H1 (cell line): ENCODE results near the gene COL4A1. TPM values are rescaled to one million over a fixed set of nuclear protein-coding genes. Genes with fewer than 3 reads are reported as not detected.

Source experiments
- CTCF ChIA-PET: fragments of 300-600 bp; sonication (Branson Sonifier 250); formaldehyde crosslinking; loops from one replicate; lab custom pipeline; 2021; ENCODE audit not compliant: partially characterized antibody; lab: Charles Lee
- POLR2A ChIA-PET: fragments of 300-600 bp; sonication (Branson Sonifier 250); formaldehyde crosslinking; loops from one replicate; lab custom pipeline; 2021; ENCODE audit warnings: inconsistent platforms; ENCODE audit not compliant: partially characterized antibody; lab: Charles Lee
- DNase-seq, 2 experiments: peaks; one replicate each; pipeline versions ENCODE4 v3.0.0 to v3.0.0-alpha.2; 2010 to 2022; ENCODE audit warnings: low spot score in 2 of 2, low read depth in 1 of 2, mixed read lengths in 1 of 2
- FAIRE-seq: peaks from 2 replicates; lab custom pipeline; 2011; peaks lifted over from hg19 to GRCh38; lab: Jason Lieb, UNC
- H2AFZ ChIP-seq: 2 replicates; pipeline ENCODE4 v1.8.1; 2012; ENCODE audit warnings: low read length, inconsistent platforms
- H2AK5ac ChIP-seq: 2 replicates; pipeline ENCODE4 v1.6.1; 2013; ENCODE audit warnings: low read depth, low read length
- H2BK120ac ChIP-seq: replicated peaks from 2 replicates; pipeline ENCODE3; 2013; ENCODE audit warnings: low read depth, low read length, inconsistent platforms
- H2BK12ac ChIP-seq: 2 replicates; pipeline ENCODE4 v1.6.1; 2013; ENCODE audit warnings: low read depth, low read length
- H2BK15ac ChIP-seq: 2 replicates; pipeline ENCODE4 v1.6.1; 2013; ENCODE audit warnings: low read length
- H2BK20ac ChIP-seq: 2 replicates; pipeline ENCODE4 v1.6.1; 2013; ENCODE audit warnings: low read length
- H2BK5ac ChIP-seq: 2 replicates; pipeline ENCODE4 v1.6.1; 2013; ENCODE audit warnings: low read depth, low read length
- H3K14ac ChIP-seq: 2 replicates; pipeline ENCODE4 v1.6.1; 2013; ENCODE audit warnings: inconsistent platforms; ENCODE audit not compliant: insufficient read length
- H3K18ac ChIP-seq: 2 replicates; pipeline ENCODE4 v1.6.1; 2013; ENCODE audit warnings: low read length; ENCODE audit errors: extremely low read depth
- H3K23ac ChIP-seq: 2 replicates; pipeline ENCODE4 v1.6.1; 2013; ENCODE audit warnings: inconsistent platforms; ENCODE audit not compliant: insufficient read length
- H3K23me2 ChIP-seq: 2 replicates; pipeline ENCODE4 v1.6.1; 2013; ENCODE audit warnings: low read depth, low read length
- H3K27ac ChIP-seq: 2 replicates; pipeline ENCODE4 v1.6.1; 2011; ENCODE audit warnings: low read depth, low read length, inconsistent platforms
- H3K27me3 ChIP-seq, 4 experiments: replicated peaks in 1 of 4; 1 replicate in 1 of 4; 2 replicates in 3 of 4; pipeline versions ENCODE4 v1.6.1 to v1.8.1; 2011 to 2013; ENCODE audit warnings: low read length in 3 of 4, mild to moderate bottlenecking in 3 of 4, inconsistent platforms in 2 of 4, mixed read lengths in 2 of 4, moderate library complexity in 1 of 4; ENCODE audit not compliant: control insufficient read depth in 3 of 4, insufficient read depth in 3 of 4; ENCODE audit errors: extremely low read depth in 1 of 4
- H3K36me3 ChIP-seq, 4 experiments: 2 replicates each; pipeline versions ENCODE4 v1.6.1 to v1.8.1; 2011 to 2013; ENCODE audit warnings: mild to moderate bottlenecking in 4 of 4, low read length in 3 of 4, moderate library complexity in 2 of 4, control low read depth in 1 of 4, inconsistent platforms in 1 of 4; ENCODE audit not compliant: insufficient read depth in 4 of 4, control insufficient read depth in 2 of 4
- H3K4ac ChIP-seq: replicated peaks from 2 replicates; pipeline ENCODE3; 2013; ENCODE audit warnings: low read length, low read depth, mixed read lengths, inconsistent platforms; ENCODE audit not compliant: insufficient read length
- H3K4me1 ChIP-seq, 4 experiments: replicated peaks in 1 of 4; 1 replicate in 1 of 4; 2 replicates in 3 of 4; pipeline versions ENCODE4 v1.6.1 to v1.8.1; 2011 to 2013; ENCODE audit warnings: low read length in 3 of 4, inconsistent platforms in 2 of 4, mixed read lengths in 1 of 4; ENCODE audit not compliant: insufficient read depth in 4 of 4, control insufficient read depth in 3 of 4
- H3K4me2 ChIP-seq, 2 experiments: 2 replicates each; pipeline versions ENCODE4 v1.6.1 to v1.8.1; 2011 to 2013; ENCODE audit warnings: low read depth in 2 of 2, low read length in 2 of 2, control low read depth in 1 of 2, inconsistent platforms in 1 of 2, mild to moderate bottlenecking in 1 of 2; ENCODE audit not compliant: insufficient read depth in 1 of 2
- H3K4me3 ChIP-seq, 4 experiments: fragments of 200-600, 300-600 bp in 1 of 4; sonication (generic), shearing (Covaris generic), sonication (Bioruptor Twin) in 1 of 4; 2 replicates each; pipeline versions ENCODE4 v1.5.1 to v1.8.1; 2011 to 2016; ENCODE audit warnings: low read length in 4 of 4, low read depth in 3 of 4, control low read depth in 2 of 4, inconsistent platforms in 2 of 4, mild to moderate bottlenecking in 2 of 4, mixed read lengths in 1 of 4, moderate library complexity in 1 of 4; ENCODE audit not compliant: insufficient read depth in 2 of 4; ENCODE audit errors: extremely low read depth in 1 of 4
- H3K56ac ChIP-seq: replicated peaks from 2 replicates; pipeline ENCODE3; 2013; ENCODE audit warnings: low read depth, mild to moderate bottlenecking, mixed read lengths, low read length, inconsistent platforms; ENCODE audit not compliant: insufficient read length
- H3K79me1 ChIP-seq: 2 replicates; pipeline ENCODE4 v1.6.1; 2013; ENCODE audit warnings: low read depth, low read length, control low read depth
- H3K79me2 ChIP-seq, 2 experiments: 2 replicates each; pipeline versions ENCODE4 v1.6.1 to v1.8.1; 2012 to 2013; ENCODE audit warnings: low read length in 2 of 2, mild to moderate bottlenecking in 2 of 2, inconsistent platforms in 1 of 2; ENCODE audit not compliant: insufficient read depth in 2 of 2, control insufficient read depth in 1 of 2
- H3K9ac ChIP-seq, 4 experiments: replicated peaks in 1 of 4; 1 replicate in 1 of 4; 2 replicates in 3 of 4; pipeline versions ENCODE4 v1.6.1 to v1.8.1; 2011 to 2013; ENCODE audit warnings: low read depth in 3 of 4, low read length in 3 of 4, control low read depth in 2 of 4, mild to moderate bottlenecking in 2 of 4, moderate library complexity in 2 of 4, inconsistent platforms in 1 of 4; ENCODE audit errors: extremely low read depth in 1 of 4
- H3K9me3 ChIP-seq, 2 experiments: 2 replicates each; pipeline versions ENCODE4 v1.6.1 to v1.8.1; 2012 to 2013; ENCODE audit warnings: mild to moderate bottlenecking in 2 of 2, moderate library complexity in 2 of 2, control low read depth in 1 of 2, inconsistent platforms in 1 of 2, low read depth in 1 of 2, low read length in 1 of 2, mixed read lengths in 1 of 2; ENCODE audit not compliant: insufficient read depth in 2 of 2
- H4K20me1 ChIP-seq, 2 experiments: replicated peaks in 1 of 2; 2 replicates each; pipeline versions ENCODE3 to v1.8.1; 2011 to 2013; ENCODE audit warnings: inconsistent platforms in 2 of 2, low read length in 2 of 2, mild to moderate bottlenecking in 1 of 2; ENCODE audit not compliant: insufficient read depth in 2 of 2, control insufficient read depth in 1 of 2
- H4K5ac ChIP-seq: 2 replicates; pipeline ENCODE4 v1.6.1; 2013; ENCODE audit warnings: low read length, low read depth, mixed read lengths, inconsistent platforms; ENCODE audit not compliant: insufficient read length
- H4K8ac ChIP-seq: 2 replicates; pipeline ENCODE4 v1.8.0; 2013; ENCODE audit warnings: mild to moderate bottlenecking, moderate library complexity, low read length, inconsistent platforms; ENCODE audit not compliant: insufficient read depth; ENCODE audit errors: extremely low read depth
- H4K91ac ChIP-seq: replicated peaks from 2 replicates; pipeline ENCODE3; 2013; ENCODE audit warnings: low read length, mixed read lengths, inconsistent platforms; ENCODE audit not compliant: insufficient read length
- BRCA1 ChIP-seq: IDR thresholded peaks from 2 replicates; pipeline ENCODE4 v1.6.1; 2012; ENCODE audit warnings: low read depth, low read length, improper control_type of control experiment
- CBX5 ChIP-seq: fragments of 300-800, 300-1000 bp; sonication (generic); IDR thresholded peaks from 2 replicates; pipeline ENCODE4 v1.7.1; 2016; ENCODE audit warnings: antibody characterized with exemption, low read length, low read depth
- CBX8 ChIP-seq: fragments of 300-800, 300-1000 bp; sonication (generic); IDR thresholded peaks from 2 replicates; pipeline ENCODE4 v1.7.1; 2016; ENCODE audit warnings: low read depth, low read length, borderline replicate concordance
- EP300 ChIP-seq, 2 experiments: IDR thresholded peaks; 1 replicate in 1 of 2; 2 replicates in 1 of 2; pipeline ENCODE4 v1.6.1; 2011 to 2012; ENCODE audit warnings: low read depth in 2 of 2, low read length in 2 of 2, mild to moderate bottlenecking in 2 of 2, borderline replicate concordance in 1 of 2, inconsistent platforms in 1 of 2, moderate library complexity in 1 of 2
- RBBP5 ChIP-seq: IDR thresholded peaks from 2 replicates; pipeline ENCODE4 v1.7.1; 2012; ENCODE audit warnings: low read depth, mild to moderate bottlenecking, inconsistent platforms, low read length, moderate library complexity, borderline replicate concordance
- SP4 ChIP-seq: IDR thresholded peaks from 2 replicates; pipeline ENCODE4 v1.6.1; 2012; ENCODE audit warnings: low read length, inconsistent platforms
- WGBS, 2 experiments: shearing (Covaris generic) in 1 of 2; methylation state at CpG; one replicate each; pipeline versions ENCODE4 v1.1.6 to v1.1.7; 2013 to 2015; ENCODE audit warnings: low lambda C conversion rate in 2 of 2, mixed read lengths in 2 of 2, inconsistent platforms in 1 of 2, low coverage in 1 of 2, missing lambda C conversion rate in 1 of 2; ENCODE audit not compliant: insufficient replicate concordance in 2 of 2, insufficient coverage in 1 of 2, insufficient read length in 1 of 2; ENCODE audit errors: extremely low coverage in 1 of 2, missing lambda C conversion rate in 1 of 2; 5-methylcytosine and 5-hydroxymethylcytosine counted together
- polyA plus RNA-seq, 7 experiments: library from polyadenylated mRNA; depleted of rRNA in 3 of 7; stranded (reverse) in 5 of 7; unstranded in 2 of 7; fragments of >200 nt in 5 of 7; fragments of 200-250 nt in 2 of 7; gene quantifications; 1 replicate in 5 of 7; 2 replicates in 1 of 7; 4 replicates in 1 of 7; pipeline versions ENCODE4 v1.2.1 to v1.2.3, GENCODE V29; 2011 to 2013; ENCODE audit warnings: missing spikeins in 2 of 7, mixed read lengths in 2 of 7
- total RNA-seq: library from RNA; stranded (reverse); fragmentation: NEBNext Ultra II Directional; extraction: Animal tissue kit (Norgen Biotek cat#: 25700); gene quantifications from 2 replicates; pipeline ENCODE4 v1.2.1, GENCODE V29; 2021

COL4A1 gene
- total and polyA plus RNA-seq, 2 of the 8 experiments (the other 6 are each of a cell fraction or from before 2014, with no cell fraction given), result 30.7 to 82.0 TPM

- 97% methylated on average over 2 of the region's 2 CpGs; no CpG with 5 or more reads in 1 of the 2 experiments for WGBS, 2 experiments
Measured at GRCh38 chr13:110114316-110114715, 192.6 kb downstream of the COL4A1 start.

More at GRCh38 chr13:110114316-110114715, 192.6 kb downstream of the COL4A1 start:
- no peak for DNase-seq
- no peak overlapping the region for H2BK5ac ChIP-seq
- H3K27me3 ChIP-seq, result peaks cover 0 to 7% (median 2%) of the 10 kb centered on the region in 4 experiments; a peak in 3 of 7 replicates
- no peak overlapping the region for H4K5ac ChIP-seq
- no peaks in the 10 kb centered on the region for H3K79me1 ChIP-seq
- no peak overlapping the region for H3K23ac ChIP-seq
- no peak overlapping the region for H3K27ac ChIP-seq
- H3K79me2 ChIP-seq, result no peaks in the 10 kb centered on the region
- no peak overlapping the region for H3K14ac ChIP-seq
- H4K8ac ChIP-seq, result no peak overlapping the region
- H2BK120ac ChIP-seq, result no peak overlapping the region
- no peak for TF ChIP-seq EP300 (IDR thresholded peaks at IDR 0.05; ENCODE audit: borderline replicate concordance in 1 of 2, low read depth in 2 of 2, low read length in 2 of 2)
- no peak for TF ChIP-seq BRCA1
- TF ChIP-seq SP4, result no peak
- no peak for TF ChIP-seq RBBP5
- no peak for TF ChIP-seq CBX8
- TF ChIP-seq CBX5, result no peak
- no peaks in the 10 kb centered on the region for H3K23me2 ChIP-seq
- no peak overlapping the region for H3K4ac ChIP-seq
- FAIRE-seq, result no peak
- no peak overlapping the region for H2BK15ac ChIP-seq
- H2AFZ ChIP-seq, result no peak overlapping the region
- no peak overlapping the region for H3K4me2 ChIP-seq
- no peak overlapping the region for H4K91ac ChIP-seq
- H2BK20ac ChIP-seq, result no peak overlapping the region
- no peaks in the 10 kb centered on the region for H3K36me3 ChIP-seq
- H2BK12ac ChIP-seq, result no peak overlapping the region
- ChIA-PET POLR2A (no interaction called here), CTCF (interaction anchor here (0.6 to 3.6 kb wide), 14 partner anchors 9 to 1200 kb away, joined by 3 to 20 read pairs (median 4); no protein-coding TSS in a partner anchor)
- H4K20me1 ChIP-seq, result no peaks in the 10 kb centered on the region
- H3K18ac ChIP-seq, result no peak overlapping the region
- H3K56ac ChIP-seq, result no peak overlapping the region
- no peak overlapping the region for H2AK5ac ChIP-seq
- H3K9ac ChIP-seq, result no peak overlapping the region
- peaks cover 2 to 8% (median 5%) of the 10 kb centered on the region in 4 experiments; a peak in 4 of 7 replicates for H3K4me1 ChIP-seq
- no peaks in the 10 kb centered on the region for H3K9me3 ChIP-seq
- H3K4me3 ChIP-seq, result no peak overlapping the region
